H1 (cell line): ENCODE data around the gene ING1.

Experiments
- CTCF ChIP-seq, 3 experiments: IDR thresholded peaks; 1 replicate in 2 of 3; 2 replicates in 1 of 3; pipeline versions ENCODE4 v1.5.1 to v1.6.1; 2011; ENCODE audit warnings: low read length in 3 of 3, mild to moderate bottlenecking in 3 of 3, inconsistent platforms in 2 of 3, low read depth in 1 of 3, moderate library complexity in 1 of 3; ENCODE audit not compliant: insufficient read depth in 1 of 3; ENCODE audit errors: control extremely low read depth in 1 of 3
- YY1 ChIP-seq: IDR thresholded peaks from 2 replicates; pipeline ENCODE4 v1.6.1; 2011; ENCODE audit warnings: low read depth, mild to moderate bottlenecking, low read length

GRCh38 chr13:110758195-110758805 lies 44.8 kb downstream of the ING1 start:
- TF ChIP-seq CTCF (IDR thresholded peaks at IDR 0.05; ENCODE audit: control extremely low read depth in 1 of 3, insufficient read depth in 1 of 3, low read depth in 1 of 3, low read length in 3 of 3) = no peak
- TF ChIP-seq YY1 = no peak
